Lower leg skin (tissue), 4 donors: Measurements from ENCODE around the gene PEX10. TPM values are rescaled to one million over a fixed set of nuclear protein-coding genes. Genes with fewer than 3 reads are reported as not detected.

Experiments used
- DNase-seq, 2 donors: peaks; one replicate each; pipeline ENCODE4 v3.0.0-alpha.2; 2019; ENCODE audit warnings: low spot score in 2 of 2
- H3K4me3 ChIP-seq: fragments of 200-600 bp; sonication (generic); 2 replicates; pipeline ENCODE4 v1.5.1; 2017; ENCODE audit warnings: mild to moderate bottlenecking, low read depth; ENCODE audit not compliant: poor library complexity, severe bottlenecking
- POLR2A ChIP-seq, 2 donors: fragments of 450-650 bp; IDR thresholded peaks; one replicate each; pipeline ENCODE4 v1.6.1; 2016 to 2017; ENCODE audit warnings: antibody characterized with exemption in 2 of 2, mild to moderate bottlenecking in 1 of 2, moderate library complexity in 1 of 2
- WGBS, 2 donors: methylation state at CpG; one replicate each; pipeline ENCODE4 v1.1.5; 2018; 5-methylcytosine and 5-hydroxymethylcytosine counted together
- intact Hi-C: fragments of 100-400 bp; cut with DNase I; formaldehyde crosslinking; loops from one replicate; pipeline ENCODE4 v1.15.0; 2023; ENCODE audit warnings: low total_unique reads
- total RNA-seq, 4 donors: library from RNA; depleted of rRNA; stranded (reverse); fragments of >200 nt; gene quantifications; one replicate each; pipeline ENCODE4 v1.1.0, GENCODE V29; 2016
- TF ChIP-seq, protein P1 (sequence below), 3 donors: fragments of 450-650 bp; IDR thresholded peaks; one replicate each; pipeline ENCODE4 v1.5.1; 2016; ENCODE audit warnings: antibody characterized with exemption in 3 of 3, mild to moderate bottlenecking in 3 of 3, moderate library complexity in 2 of 3

The PEX10 gene
- total RNA-seq, 4 donors from 2014 or later, result 18.3 to 35.9 (median 27.7) TPM

DNA sequence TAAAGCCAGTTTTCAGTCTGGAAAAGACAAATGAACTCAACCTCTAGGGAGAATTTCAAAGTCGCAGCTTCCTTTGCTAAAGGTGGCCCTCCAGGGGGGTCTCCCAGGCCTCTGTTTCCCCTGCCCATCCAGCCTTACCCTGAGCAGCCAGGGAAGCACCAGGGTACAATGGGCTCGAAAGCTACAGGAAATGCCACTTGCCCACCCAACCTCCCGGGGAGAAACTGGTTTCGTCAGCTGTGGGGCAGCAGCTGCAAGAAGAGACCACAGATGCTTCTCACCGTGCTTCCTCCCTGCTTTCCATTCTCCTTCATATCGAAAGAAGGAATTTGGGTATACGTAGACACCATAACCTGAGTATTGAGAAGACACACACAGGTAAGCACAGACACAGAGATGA is 22.7 kb downstream of the PEX10 start:
- no peak overlapping the region for H3K4me3 ChIP-seq
- TF ChIP-seq, protein P1, sequence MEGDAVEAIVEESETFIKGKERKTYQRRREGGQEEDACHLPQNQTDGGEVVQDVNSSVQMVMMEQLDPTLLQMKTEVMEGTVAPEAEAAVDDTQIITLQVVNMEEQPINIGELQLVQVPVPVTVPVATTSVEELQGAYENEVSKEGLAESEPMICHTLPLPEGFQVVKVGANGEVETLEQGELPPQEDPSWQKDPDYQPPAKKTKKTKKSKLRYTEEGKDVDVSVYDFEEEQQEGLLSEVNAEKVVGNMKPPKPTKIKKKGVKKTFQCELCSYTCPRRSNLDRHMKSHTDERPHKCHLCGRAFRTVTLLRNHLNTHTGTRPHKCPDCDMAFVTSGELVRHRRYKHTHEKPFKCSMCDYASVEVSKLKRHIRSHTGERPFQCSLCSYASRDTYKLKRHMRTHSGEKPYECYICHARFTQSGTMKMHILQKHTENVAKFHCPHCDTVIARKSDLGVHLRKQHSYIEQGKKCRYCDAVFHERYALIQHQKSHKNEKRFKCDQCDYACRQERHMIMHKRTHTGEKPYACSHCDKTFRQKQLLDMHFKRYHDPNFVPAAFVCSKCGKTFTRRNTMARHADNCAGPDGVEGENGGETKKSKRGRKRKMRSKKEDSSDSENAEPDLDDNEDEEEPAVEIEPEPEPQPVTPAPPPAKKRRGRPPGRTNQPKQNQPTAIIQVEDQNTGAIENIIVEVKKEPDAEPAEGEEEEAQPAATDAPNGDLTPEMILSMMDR (IDR thresholded peaks at IDR 0.05), result no peak
- TF ChIP-seq POLR2A (IDR thresholded peaks at IDR 0.05), result no peak
- intact Hi-C loops, result no loop called here
- no peak for DNase-seq
- 84 to 91% methylated on average over 7 of the region's 7 CpGs for WGBS, 2 donors

DNA sequence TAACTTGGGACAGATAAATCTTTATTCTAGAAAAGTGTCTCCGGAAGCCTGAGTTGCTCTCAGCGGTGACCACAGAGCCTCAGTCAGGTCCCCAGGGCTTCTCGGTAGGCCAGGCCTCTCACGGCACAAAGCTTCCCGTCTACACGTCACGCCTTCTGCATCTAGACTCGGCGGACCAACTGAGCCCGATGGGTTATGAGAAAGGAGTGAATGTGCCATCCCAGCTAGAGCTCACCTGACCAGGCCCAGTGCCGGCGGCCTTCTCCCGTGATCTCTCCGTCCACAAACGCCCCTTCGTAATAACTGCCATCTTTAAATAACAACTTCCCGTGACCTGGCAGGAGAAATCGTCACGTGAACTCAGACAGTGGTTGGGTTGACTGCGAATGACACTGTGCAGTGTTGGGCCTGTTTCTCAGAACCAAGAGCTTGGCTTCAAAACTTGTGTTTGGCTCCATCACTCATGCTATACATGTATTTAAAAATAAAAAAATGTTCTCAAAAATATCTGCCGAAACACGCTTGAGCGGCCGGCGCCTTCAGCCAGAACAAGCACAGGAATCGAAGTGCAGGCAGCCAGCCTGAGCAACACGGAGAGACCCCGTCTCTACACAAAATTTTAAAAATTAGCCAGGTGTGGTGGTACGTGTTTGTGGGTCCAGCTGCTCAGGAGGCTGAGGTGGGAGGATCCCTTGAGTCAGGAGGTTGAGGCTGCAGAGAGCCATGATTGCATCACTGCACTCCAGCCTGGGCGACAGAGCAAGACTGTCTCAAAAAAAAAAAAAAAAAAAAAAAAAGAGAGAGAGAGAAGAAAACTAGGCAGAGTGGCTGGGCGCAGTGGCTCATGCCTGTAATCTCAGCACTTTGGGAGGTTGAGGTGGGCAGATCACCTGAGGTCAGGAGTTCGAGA is 24.1 kb downstream of the PEX10 start:
- TF ChIP-seq POLR2A (IDR thresholded peaks at IDR 0.05), result no peak
- TF ChIP-seq, protein P1 (IDR thresholded peaks at IDR 0.05), result no peak
- DNase-seq, result peak in 1 of 2 donors; percentile 81
- WGBS, 2 donors, result 94 to 95% methylated on average over 32 of the region's 32 CpGs
- no peak overlapping the region for H3K4me3 ChIP-seq
- intact Hi-C loops, result no loop called here

DNA sequence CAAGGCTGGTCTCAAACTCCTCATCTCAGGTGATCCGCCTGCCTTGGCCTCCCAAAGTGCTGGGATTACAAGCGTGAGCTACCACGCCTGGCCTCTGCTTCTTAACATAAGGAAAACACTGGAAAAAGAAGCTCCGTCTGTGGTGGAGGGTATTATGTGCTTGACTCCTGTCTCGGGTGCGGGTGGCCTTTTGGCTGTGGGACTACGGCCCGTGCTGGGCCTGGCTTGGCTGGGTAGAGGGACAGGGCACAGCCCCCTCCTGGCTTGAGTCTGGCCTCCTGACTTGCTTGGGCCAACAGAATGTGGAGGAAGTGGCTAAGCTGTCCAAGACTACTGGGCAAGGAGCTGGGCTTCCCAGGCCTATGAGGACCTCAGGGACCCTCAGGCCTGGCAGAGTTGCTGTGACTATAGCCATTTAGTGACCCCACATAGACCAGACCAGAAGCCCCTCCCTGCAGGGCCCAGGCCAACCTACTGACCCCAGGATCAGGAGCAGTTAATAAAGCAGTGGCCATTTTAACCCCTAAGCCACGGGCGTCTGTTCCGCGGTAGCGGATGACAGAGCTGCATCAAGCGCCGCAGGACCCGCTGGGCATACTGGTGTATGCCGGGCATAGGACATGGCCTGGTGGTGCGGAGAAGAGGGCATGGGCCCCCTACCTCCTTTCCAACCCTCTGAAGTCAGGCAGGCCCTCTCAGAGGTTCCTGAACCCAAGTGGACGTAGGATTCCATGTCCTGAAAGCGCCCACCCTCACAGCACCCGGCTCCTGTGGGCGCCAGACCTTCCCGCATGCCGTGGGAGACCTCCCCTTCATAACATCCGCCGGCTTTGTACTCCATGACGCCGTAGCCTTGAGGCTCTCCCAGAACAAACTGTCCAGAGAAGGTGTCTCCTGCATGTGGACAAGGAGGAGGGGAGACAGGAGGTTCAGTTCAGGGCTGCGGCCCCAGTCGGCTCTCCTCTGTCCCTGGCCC is 25.4 kb downstream of the PEX10 start:
- DNase-seq, result peak in 1 of 2 donors; percentile 76
- TF ChIP-seq, protein P1 (IDR thresholded peaks at IDR 0.05), result no peak
- TF ChIP-seq POLR2A (IDR thresholded peaks at IDR 0.05), result no peak
- no peak overlapping the region for H3K4me3 ChIP-seq
- WGBS, 2 donors, result 95 to 96% methylated on average over 27 to 30 of the region's 30 CpGs
- intact Hi-C loops, result no loop called here

DNA sequence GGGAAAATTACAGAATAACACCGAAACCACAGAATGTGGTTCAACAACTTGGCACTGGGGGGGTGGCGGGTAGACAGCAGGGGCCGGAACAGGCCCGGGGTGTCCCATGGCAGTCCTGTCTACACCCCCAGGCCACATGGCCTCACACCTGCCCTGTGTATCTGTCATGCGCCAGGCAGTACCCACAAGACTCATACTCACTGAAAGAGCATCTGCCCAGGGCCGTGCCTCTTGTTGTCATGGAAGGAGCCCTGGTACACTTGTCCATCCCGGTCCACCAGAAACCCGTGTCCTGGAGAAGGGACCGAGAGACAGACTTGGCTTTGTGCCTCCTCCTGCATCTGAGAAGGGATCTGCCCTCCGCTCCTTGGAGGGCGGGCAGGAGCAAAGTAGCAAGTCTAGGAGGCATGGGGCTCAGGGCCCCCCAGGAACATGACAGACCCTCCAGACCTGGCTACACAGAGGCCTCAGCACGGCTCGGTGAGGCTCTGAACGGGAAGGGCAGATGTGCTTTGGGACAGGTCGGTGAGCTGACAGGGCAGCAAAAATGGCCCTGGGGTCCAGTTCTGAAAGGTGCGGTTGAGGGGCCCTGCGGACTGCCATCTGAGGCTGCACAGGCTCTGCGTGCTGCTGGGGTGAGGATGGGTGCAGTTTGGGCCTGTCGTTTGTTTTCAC is 26.6 kb downstream of the PEX10 start:
- intact Hi-C loops, result no loop called here
- TF ChIP-seq POLR2A (IDR thresholded peaks at IDR 0.05), result no peak
- H3K4me3 ChIP-seq, result no peak overlapping the region
- WGBS, 2 donors, result 90 to 93% methylated on average over 19 of the region's 19 CpGs
- DNase-seq, result peak in 1 of 2 donors; percentile 80

DNA sequence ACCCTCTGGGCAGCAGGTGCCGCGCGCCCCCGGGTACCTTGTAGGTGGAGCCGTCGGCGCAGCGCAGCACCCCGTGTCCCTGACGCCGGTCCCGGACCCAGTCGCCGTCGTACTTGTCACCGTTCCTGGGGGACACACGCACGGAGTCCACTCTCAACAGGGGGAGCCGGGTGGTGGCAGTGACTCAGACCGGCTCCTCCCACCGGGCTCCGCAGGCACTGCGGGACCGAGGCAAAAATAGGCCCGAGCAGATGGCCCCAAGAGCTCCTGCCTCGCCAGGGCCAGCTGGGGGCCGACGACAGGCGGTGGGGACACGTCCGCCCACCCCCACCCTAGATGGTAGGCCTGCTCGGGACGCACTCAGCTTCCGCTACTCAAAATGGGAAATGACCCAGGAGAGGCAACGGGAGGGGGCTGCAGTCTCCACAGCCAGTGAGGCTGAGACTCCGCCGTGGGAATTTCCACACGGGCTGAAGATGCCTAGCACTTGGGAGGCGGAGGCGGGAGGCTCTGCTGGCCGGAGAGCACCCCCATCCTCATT is 27.4 kb downstream of the PEX10 start:
- DNase-seq, result peak in 1 of 2 donors; percentile 82
- TF ChIP-seq, protein P1 (IDR thresholded peaks at IDR 0.05), result no peak
- TF ChIP-seq POLR2A (IDR thresholded peaks at IDR 0.05), result no peak
- no peak overlapping the region for H3K4me3 ChIP-seq
- intact Hi-C loops, result no loop called here
- WGBS, 2 donors, result 83 to 84% methylated on average over 36 to 39 of the region's 41 CpGs
